ENCODE results near the gene ABO.
"Not testable (repeated sequence)": the region's sequence is repeated elsewhere in the genome, so short reads cannot be mapped to it uniquely, and the experiment has no call there.

ABO gene

GRCh38 chr9:133242991-133243390, 32.0 kb downstream of the ABO start:
- DNase-seq (ENCODE audit: low spot score), result no peak

GRCh38 chr9:133242241-133242640, 32.8 kb downstream of the ABO start:
- DNase-seq (ENCODE audit: low spot score), result no peak

- DNase-seq (ENCODE audit: low spot score), result no peak
Observed at GRCh38 chr9:133239533-133240090, 35.4 kb downstream of the ABO start.

- peak; percentile 69 for DNase-seq (ENCODE audit: low spot score)
Observed at GRCh38 chr9:133238851-133239532, 36.0 kb downstream of the ABO start.

- peak; percentile 31 for DNase-seq (ENCODE audit: low spot score)
Observed at GRCh38 chr9:133238272-133238850, 36.6 kb downstream of the ABO start.

- DNase-seq (ENCODE audit: low spot score), result no peak
Observed at GRCh38 chr9:133237035-133237731, 37.8 kb downstream of the ABO start.

- DNase-seq (ENCODE audit: low spot score), result not testable (repeated sequence)
Observed at GRCh38 chr9:133236291-133237034, 38.5 kb downstream of the ABO start.

GRCh38 chr9:133235549-133236222, 39.3 kb downstream of the ABO start:
- no peak for DNase-seq (ENCODE audit: low spot score)

- DNase-seq (ENCODE audit: low spot score), result no peak
Observed at GRCh38 chr9:133234577-133235322, 40.3 kb downstream of the ABO start.

- DNase-seq (ENCODE audit: low spot score), result no peak
Observed at GRCh38 chr9:133233681-133234432, 41.1 kb downstream of the ABO start.

GRCh38 chr9:133231934-133232568, 43.0 kb downstream of the ABO start:
- DNase-seq (ENCODE audit: low spot score), result not testable (repeated sequence)

- DNase-seq (ENCODE audit: low spot score), result not testable (repeated sequence)
Observed at GRCh38 chr9:133230514-133230913, 44.5 kb downstream of the ABO start.

- DNase-seq (ENCODE audit: low spot score), result no peak
Observed at GRCh38 chr9:133230093-133230492, 44.9 kb downstream of the ABO start.

- not testable (repeated sequence) for DNase-seq (ENCODE audit: low spot score)
Observed at GRCh38 chr9:133228474-133229193, 46.4 kb downstream of the ABO start.

- not testable (repeated sequence) for DNase-seq (ENCODE audit: low spot score)
Observed at GRCh38 chr9:133227996-133228395, 47.0 kb downstream of the ABO start.

- no peak for DNase-seq (ENCODE audit: low spot score)
Observed at GRCh38 chr9:133227242-133227860, 47.6 kb downstream of the ABO start.

GRCh38 chr9:133226219-133227171, 48.5 kb downstream of the ABO start:
- DNase-seq (ENCODE audit: low spot score), result no peak
